Parathyroid adenoma (tissue), 2 donors: ENCODE measurements around the gene RORB.

Experiments used
- H2AFZ ChIP-seq: fragments of 300-600 bp; sonication (generic); one replicate; pipeline ENCODE4 v1.7.0; 2017; ENCODE audit warnings: antibody characterized with exemption, mild to moderate bottlenecking
- H3K27ac ChIP-seq: fragments of 300-600 bp; sonication (generic); one replicate; pipeline ENCODE4 v1.7.0; 2017
- H3K27me3 ChIP-seq: fragments of 300-600 bp; sonication (generic); one replicate; pipeline ENCODE4 v1.7.0; 2017; ENCODE audit warnings: low read length; ENCODE audit not compliant: control insufficient read depth, insufficient read depth
- H3K36me3 ChIP-seq: fragments of 300-600 bp; sonication (generic); one replicate; pipeline ENCODE4 v1.7.0; 2017; ENCODE audit warnings: low read length; ENCODE audit not compliant: control insufficient read depth, insufficient read depth
- H3K4me1 ChIP-seq: fragments of 300-600 bp; sonication (generic); one replicate; pipeline ENCODE4 v1.7.0; 2017; ENCODE audit warnings: control low read depth
- H3K4me2 ChIP-seq: fragments of 300-600 bp; sonication (generic); one replicate; pipeline ENCODE4 v1.7.0; 2017; ENCODE audit warnings: low read length
- H3K4me3 ChIP-seq: fragments of 300-600 bp; sonication (generic); one replicate; pipeline ENCODE4 v1.7.0; 2017; ENCODE audit warnings: low read depth, low read length
- H3K79me2 ChIP-seq: fragments of 300-600 bp; sonication (generic); one replicate; pipeline ENCODE4 v1.7.0; 2017; ENCODE audit warnings: control low read depth
- H3K9ac ChIP-seq: fragments of 300-600 bp; sonication (generic); one replicate; pipeline ENCODE4 v1.7.0; 2017; ENCODE audit warnings: mild to moderate bottlenecking
- H3K9me3 ChIP-seq: fragments of 300-600 bp; sonication (generic); one replicate; pipeline ENCODE4 v1.7.0; 2017; ENCODE audit warnings: low read length; ENCODE audit not compliant: control insufficient read depth
- CTCF ChIP-seq: fragments of 300-600 bp; sonication (generic); IDR thresholded peaks from one replicate; pipeline ENCODE4 v1.7.0; 2017; ENCODE audit warnings: antibody characterized with exemption, mild to moderate bottlenecking
- donor health status: primary hyperparathyroidism.

The RORB gene

DNA sequence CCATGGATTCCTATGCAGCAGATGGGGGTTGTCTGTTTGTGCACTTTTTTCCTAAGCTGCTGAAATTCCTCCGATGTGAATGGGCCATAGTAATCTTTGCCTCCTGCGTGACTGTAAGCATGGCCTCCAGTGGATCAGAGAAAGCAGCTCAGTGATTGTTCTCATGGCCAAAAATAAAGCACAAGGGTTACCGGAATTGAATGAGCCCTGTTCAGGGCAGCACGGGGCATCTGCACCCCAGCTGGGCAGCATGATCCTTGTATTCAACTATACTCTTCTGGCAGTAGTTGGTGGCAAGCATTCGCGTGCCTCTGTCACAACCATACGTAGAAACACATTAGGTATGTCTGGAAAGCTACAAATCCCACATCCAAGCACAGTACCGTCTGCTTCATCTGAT, 193.9 kb downstream of the RORB start:
- no peak overlapping the region for H3K27ac ChIP-seq

GRCh38 chr9:74696520-74696919, 199.4 kb downstream of the RORB start:
- no peak overlapping the region for H3K4me2 ChIP-seq
- no peak overlapping the region for H3K27ac ChIP-seq
- no peaks in the 10 kb centered on the region for H3K9me3 ChIP-seq
- H3K4me3 ChIP-seq, result no peak overlapping the region
- H2AFZ ChIP-seq, result no peak overlapping the region
- TF ChIP-seq CTCF, result no peak
- H3K36me3 ChIP-seq, result no peaks in the 10 kb centered on the region
- H3K9ac ChIP-seq, result no peak overlapping the region
- H3K4me1 ChIP-seq, result no peaks in the 10 kb centered on the region
- H3K79me2 ChIP-seq, result no peaks in the 10 kb centered on the region
- H3K27me3 ChIP-seq, result no peaks in the 10 kb centered on the region

More for the DNA sequence above, 193.9 kb downstream of the RORB start:
- no peaks in the 10 kb centered on the region for H3K4me1 ChIP-seq
- no peak overlapping the region for H2AFZ ChIP-seq
- H3K4me2 ChIP-seq, result no peak overlapping the region
- no peaks in the 10 kb centered on the region for H3K9me3 ChIP-seq
- no peaks in the 10 kb centered on the region for H3K79me2 ChIP-seq
- H3K9ac ChIP-seq, result no peak overlapping the region
- no peak for TF ChIP-seq CTCF
- H3K27me3 ChIP-seq, result no peaks in the 10 kb centered on the region
- no peaks in the 10 kb centered on the region for H3K36me3 ChIP-seq
- no peak overlapping the region for H3K4me3 ChIP-seq

DNA sequence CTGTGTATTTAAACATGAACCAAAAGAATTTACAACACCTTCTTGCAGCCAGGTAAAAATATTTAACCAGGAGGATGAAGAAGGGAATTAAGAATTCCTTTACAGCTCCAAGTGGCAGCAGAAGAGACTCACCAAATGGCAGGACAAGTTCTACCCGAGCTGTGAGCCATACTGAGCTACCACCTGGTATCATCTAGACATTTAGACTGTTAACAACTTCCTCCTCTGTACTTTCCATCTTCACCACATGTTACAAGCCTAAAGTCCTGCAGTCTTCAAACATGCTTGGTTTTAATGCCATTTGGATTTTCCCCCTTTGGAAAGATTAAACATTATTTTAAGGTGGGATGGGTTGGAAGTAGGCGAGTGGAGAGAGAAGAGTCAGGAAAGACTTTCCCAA, 200.4 kb downstream of the RORB start:
- Histone ChIP-seq H3K4me3 (no peak overlapping the region), H3K27ac (no peak overlapping the region), H3K9ac (no peak overlapping the region), H3K4me2 (no peak overlapping the region), H3K27me3 (no peaks in the 10 kb centered on the region), H2AFZ (no peak overlapping the region), H3K36me3 (no peaks in the 10 kb centered on the region), H3K4me1 (no peaks in the 10 kb centered on the region), H3K9me3 (no peaks in the 10 kb centered on the region), H3K79me2 (no peaks in the 10 kb centered on the region)
- no peak for TF ChIP-seq CTCF

GRCh38 chr9:74711341-74711740, 214.2 kb downstream of the RORB start:
- Histone ChIP-seq H3K4me3 (no peak overlapping the region), H3K27ac (no peak overlapping the region), H2AFZ (no peak overlapping the region), H3K27me3 (no peaks in the 10 kb centered on the region), H3K4me2 (no peak overlapping the region), H3K9ac (no peak overlapping the region), H3K36me3 (no peaks in the 10 kb centered on the region), H3K4me1 (no peaks in the 10 kb centered on the region), H3K9me3 (no peaks in the 10 kb centered on the region), H3K79me2 (no peaks in the 10 kb centered on the region)
- no peak for TF ChIP-seq CTCF

GRCh38 chr9:74718709-74719108, 221.6 kb downstream of the RORB start:
- no peak overlapping the region for H3K4me3 ChIP-seq
- no peaks in the 10 kb centered on the region for H3K79me2 ChIP-seq
- H3K9me3 ChIP-seq, result no peaks in the 10 kb centered on the region
- no peaks in the 10 kb centered on the region for H3K4me1 ChIP-seq
- H3K4me2 ChIP-seq, result no peak overlapping the region
- H3K27me3 ChIP-seq, result no peaks in the 10 kb centered on the region
- no peaks in the 10 kb centered on the region for H3K36me3 ChIP-seq
- no peak overlapping the region for H2AFZ ChIP-seq
- TF ChIP-seq CTCF, result no peak
- no peak overlapping the region for H3K27ac ChIP-seq
- no peak overlapping the region for H3K9ac ChIP-seq
